ENCODE results near the gene COPS8. TPM values are rescaled to one million over a fixed set of nuclear protein-coding genes. Genes with fewer than 3 reads are reported as not detected.

COPS8 gene
- 10 to 100 TPM; 67.8 to 69.2 TPM for total RNA-seq

DNA sequence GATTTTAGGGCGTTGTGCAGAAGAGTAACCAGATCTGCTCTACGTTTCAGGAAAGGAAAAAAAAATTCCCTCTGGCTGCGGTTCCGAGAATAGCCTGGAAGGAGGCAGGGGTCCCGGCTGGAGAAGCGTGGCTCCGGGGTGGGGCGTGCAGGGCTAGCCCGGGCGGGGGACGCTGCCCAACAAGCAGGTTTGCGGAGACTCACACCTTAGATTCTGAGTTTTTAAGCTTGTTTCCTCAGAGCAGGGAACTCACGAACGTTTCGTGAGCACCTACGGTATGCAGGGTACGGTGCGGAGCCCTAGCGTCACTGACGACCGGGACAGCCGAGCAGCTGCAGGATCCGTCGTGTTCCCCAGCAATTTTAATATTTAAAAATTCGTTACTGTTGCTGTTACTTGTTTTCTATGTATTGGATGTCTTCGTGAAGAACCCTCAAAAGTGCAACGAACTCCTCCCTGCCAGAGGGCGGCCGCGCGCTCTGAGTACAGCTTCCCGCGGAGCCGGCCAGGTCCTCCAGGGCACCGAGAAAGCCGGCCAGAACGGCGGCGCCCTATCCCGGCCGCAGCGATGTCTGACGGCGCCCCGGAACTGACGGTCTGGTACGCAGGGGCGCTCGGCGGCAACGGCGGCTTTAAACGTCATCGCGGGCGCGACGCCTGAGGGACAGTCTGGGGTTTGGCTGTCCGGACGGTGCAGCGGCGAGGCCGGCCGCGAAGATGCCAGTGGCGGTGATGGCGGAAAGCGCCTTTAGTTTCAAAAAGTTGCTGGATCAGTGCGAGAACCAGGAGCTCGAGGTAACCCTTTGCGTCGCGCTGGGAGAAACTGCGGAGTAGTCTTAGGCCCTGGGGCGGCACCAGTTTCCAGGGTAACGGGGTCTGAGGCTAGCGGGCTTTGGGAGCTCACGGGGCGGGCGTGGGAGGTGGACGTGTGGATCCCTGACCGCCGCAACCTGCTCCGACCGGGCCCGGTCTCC is at the start of gene COPS8:
Gene COPS8 (plus strand): TSS at position 642 of the 974 bp plus-strand sequence. CDS start 76 bp downstream, at position 718.
- H3K4me1 Mint-ChIP-seq (ENCODE audit: low read depth), result peaks cover 24% of the 10 kb centered on the region
- DNase-seq, result peak; percentile 93
- H3K36me3 Mint-ChIP-seq (ENCODE audit: low read depth), result peaks cover 3% of the 10 kb centered on the region
- no peaks in the 10 kb centered on the region for H3K9me3 Mint-ChIP-seq
- peak within 1 kb of the TSS; percentile 97 for H3K4me3 Mint-ChIP-seq
- intact Hi-C loops (cut with micrococcal nuclease), result loop anchor here (2.0 to 5.0 kb wide), 2 partner anchors 43 to 347 kb away; no protein-coding TSS in a partner anchor
- peak within 1 kb of the TSS; percentile 89 for H3K27ac Mint-ChIP-seq
- no peaks in the 10 kb centered on the region for H3K27me3 Mint-ChIP-seq (ENCODE audit: low read depth)
- CTCF ChIA-PET, result interaction anchor here (0.5 to 2.1 kb wide), 8 partner anchors 8 to 1300 kb away, joined by 3 to 12 read pairs (median 4); no protein-coding TSS in a partner anchor

- intact Hi-C loops (cut with micrococcal nuclease), result no loop called here
- Mint-ChIP-seq H3K27me3 (ENCODE audit: low read depth) (no peaks in the 10 kb centered on the region), H3K27ac (no peak overlapping the region), H3K36me3 (ENCODE audit: low read depth) (no peaks in the 10 kb centered on the region), H3K9me3 (no peaks in the 10 kb centered on the region), H3K4me1 (ENCODE audit: low read depth) (no peaks in the 10 kb centered on the region), H3K4me3 (no peak overlapping the region)
- DNase-seq, result no peak
- CTCF ChIA-PET, result no interaction called here
Observed at GRCh38 chr2:237039301-237040031, 46.2 kb upstream of the COPS8 start.

- Mint-ChIP-seq H3K4me3 (no peak overlapping the region), H3K36me3 (ENCODE audit: low read depth) (no peaks in the 10 kb centered on the region), H3K27me3 (ENCODE audit: low read depth) (no peaks in the 10 kb centered on the region), H3K9me3 (no peaks in the 10 kb centered on the region), H3K27ac (no peak overlapping the region), H3K4me1 (ENCODE audit: low read depth) (no peaks in the 10 kb centered on the region)
- intact Hi-C loops (cut with micrococcal nuclease), result no loop called here
- CTCF ChIA-PET, result no interaction called here
- DNase-seq, result no peak
Observed at GRCh38 chr2:237041231-237041630, 44.5 kb upstream of the COPS8 start.

DNA sequence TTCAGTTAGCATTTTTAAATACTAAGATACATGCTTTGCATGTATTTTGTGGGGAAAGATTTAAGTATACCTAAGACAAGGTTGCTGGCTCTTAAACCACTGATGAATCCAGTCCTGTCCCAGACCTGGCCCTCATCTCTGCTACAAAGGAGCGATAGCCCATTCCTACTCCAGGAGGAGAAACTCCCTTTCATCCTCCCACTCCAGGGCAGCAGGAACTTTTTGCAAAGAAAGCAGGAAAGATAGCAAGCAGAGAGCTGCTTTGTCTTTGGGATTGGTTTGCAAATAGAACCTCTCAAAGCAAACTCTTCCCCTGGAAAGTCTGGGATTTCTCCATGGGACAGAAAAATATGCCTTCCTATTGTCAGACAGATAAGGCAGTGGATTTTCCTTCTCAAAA is 43.6 kb upstream of the COPS8 start:
- Mint-ChIP-seq H3K27me3 (ENCODE audit: low read depth) (no peaks in the 10 kb centered on the region), H3K4me1 (ENCODE audit: low read depth) (no peaks in the 10 kb centered on the region), H3K36me3 (ENCODE audit: low read depth) (no peaks in the 10 kb centered on the region), H3K9me3 (no peaks in the 10 kb centered on the region), H3K27ac (no peak overlapping the region), H3K4me3 (no peak overlapping the region)
- CTCF ChIA-PET, result no interaction called here
- intact Hi-C loops (cut with micrococcal nuclease), result no loop called here
- no peak for DNase-seq

DNA sequence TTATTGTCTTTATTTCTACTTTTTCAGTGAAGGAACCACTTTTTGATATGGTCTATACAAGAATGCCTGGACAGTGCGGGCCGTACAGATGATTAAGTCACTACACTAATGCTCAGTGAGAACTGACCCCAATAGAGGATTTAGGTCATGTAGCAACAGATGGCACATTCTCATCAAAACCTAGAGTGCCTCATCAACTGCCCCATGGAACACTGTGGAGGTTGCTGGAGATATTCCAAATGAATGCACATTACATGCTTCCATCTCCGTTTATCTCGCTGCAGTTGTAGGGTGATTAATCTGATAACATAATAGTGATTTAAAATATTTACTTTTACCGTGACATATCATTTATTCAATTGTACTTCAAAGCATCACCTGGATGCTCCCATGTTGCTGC is 41.8 kb upstream of the COPS8 start:
- peaks cover 2% of the 10 kb centered on the region for H3K36me3 Mint-ChIP-seq (ENCODE audit: low read depth)
- CTCF ChIA-PET, result no interaction called here
- no peak overlapping the region for H3K27ac Mint-ChIP-seq
- no peaks in the 10 kb centered on the region for H3K4me1 Mint-ChIP-seq (ENCODE audit: low read depth)
- peaks cover 9% of the 10 kb centered on the region for H3K9me3 Mint-ChIP-seq
- DNase-seq, result no peak
- no peaks in the 10 kb centered on the region for H3K27me3 Mint-ChIP-seq (ENCODE audit: low read depth)
- no peak overlapping the region for H3K4me3 Mint-ChIP-seq
- intact Hi-C loops (cut with micrococcal nuclease), result no loop called here

- intact Hi-C loops (cut with micrococcal nuclease), result no loop called here
- CTCF ChIA-PET, result no interaction called here
- H3K4me3 Mint-ChIP-seq, result no peak overlapping the region
- H3K36me3 Mint-ChIP-seq (ENCODE audit: low read depth), result peaks cover 2% of the 10 kb centered on the region
- no peak for DNase-seq
- peaks cover 10% of the 10 kb centered on the region for H3K9me3 Mint-ChIP-seq
- no peak overlapping the region for H3K27ac Mint-ChIP-seq
- H3K27me3 Mint-ChIP-seq (ENCODE audit: low read depth), result no peaks in the 10 kb centered on the region
- no peaks in the 10 kb centered on the region for H3K4me1 Mint-ChIP-seq (ENCODE audit: low read depth)
Observed at GRCh38 chr2:237044281-237044680, 41.4 kb upstream of the COPS8 start.

GRCh38 chr2:237045449-237045848 is 40.2 kb upstream of the COPS8 start:
- Mint-ChIP-seq H3K36me3 (ENCODE audit: low read depth) (peaks cover 2% of the 10 kb centered on the region), H3K9me3 (peaks cover 16% of the 10 kb centered on the region), H3K4me1 (ENCODE audit: low read depth) (no peaks in the 10 kb centered on the region), H3K27me3 (ENCODE audit: low read depth) (no peaks in the 10 kb centered on the region), H3K27ac (no peak overlapping the region), H3K4me3 (no peak overlapping the region)
- CTCF ChIA-PET, result no interaction called here
- intact Hi-C loops (cut with micrococcal nuclease), result no loop called here
- DNase-seq, result no peak

DNA sequence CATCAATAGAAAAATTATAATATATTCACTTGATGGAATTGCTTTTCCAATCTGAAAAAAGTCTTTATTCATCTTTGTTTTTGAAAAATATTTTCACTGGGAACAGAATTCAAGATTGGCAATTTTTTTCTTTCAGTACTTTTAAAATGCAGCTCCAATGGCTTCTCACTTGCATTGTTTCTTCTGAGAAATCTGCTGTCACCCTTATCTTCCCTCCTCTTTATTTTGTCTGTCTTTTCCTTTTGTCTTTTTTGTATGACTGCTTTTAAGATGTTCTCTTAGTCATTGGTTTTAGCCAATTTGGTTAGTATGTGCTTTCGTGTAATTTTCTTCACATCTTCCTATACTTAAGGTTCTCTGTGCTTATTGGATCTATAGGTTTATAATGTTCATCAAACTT is 37.1 kb upstream of the COPS8 start:
- Mint-ChIP-seq H3K27ac (no peak overlapping the region), H3K9me3 (peaks cover 16% of the 10 kb centered on the region), H3K4me3 (no peak overlapping the region), H3K27me3 (ENCODE audit: low read depth) (no peaks in the 10 kb centered on the region), H3K36me3 (ENCODE audit: low read depth) (peaks cover 2% of the 10 kb centered on the region), H3K4me1 (ENCODE audit: low read depth) (no peaks in the 10 kb centered on the region)
- CTCF ChIA-PET, result no interaction called here
- intact Hi-C loops (cut with micrococcal nuclease), result no loop called here
- no peak for DNase-seq

DNA sequence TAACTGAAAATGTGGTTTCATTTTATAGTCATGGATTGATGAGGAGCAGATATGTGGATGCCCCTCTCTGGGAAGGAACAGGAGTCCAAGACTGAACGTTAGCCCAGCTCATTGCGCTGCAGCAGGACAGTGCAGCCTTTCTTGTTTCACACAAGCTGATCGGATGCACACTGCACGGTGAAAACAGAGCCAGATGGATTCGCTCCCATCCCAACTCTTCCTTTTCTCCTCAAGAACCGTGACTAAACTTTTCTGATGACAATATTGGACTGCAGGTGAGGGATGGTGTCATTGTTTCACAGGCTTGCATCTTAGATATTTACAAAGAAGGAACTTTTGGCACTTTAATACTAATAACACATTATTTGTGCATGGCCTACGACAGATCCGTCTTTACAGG is 33.8 kb upstream of the COPS8 start:
- Mint-ChIP-seq H3K4me1 (ENCODE audit: low read depth) (no peaks in the 10 kb centered on the region), H3K27ac (no peak overlapping the region), H3K4me3 (no peak overlapping the region), H3K27me3 (ENCODE audit: low read depth) (no peaks in the 10 kb centered on the region), H3K9me3 (peaks cover 16% of the 10 kb centered on the region), H3K36me3 (ENCODE audit: low read depth) (peaks cover 2% of the 10 kb centered on the region)
- intact Hi-C loops (cut with micrococcal nuclease), result no loop called here
- no peak for DNase-seq
- CTCF ChIA-PET, result no interaction called here

DNA sequence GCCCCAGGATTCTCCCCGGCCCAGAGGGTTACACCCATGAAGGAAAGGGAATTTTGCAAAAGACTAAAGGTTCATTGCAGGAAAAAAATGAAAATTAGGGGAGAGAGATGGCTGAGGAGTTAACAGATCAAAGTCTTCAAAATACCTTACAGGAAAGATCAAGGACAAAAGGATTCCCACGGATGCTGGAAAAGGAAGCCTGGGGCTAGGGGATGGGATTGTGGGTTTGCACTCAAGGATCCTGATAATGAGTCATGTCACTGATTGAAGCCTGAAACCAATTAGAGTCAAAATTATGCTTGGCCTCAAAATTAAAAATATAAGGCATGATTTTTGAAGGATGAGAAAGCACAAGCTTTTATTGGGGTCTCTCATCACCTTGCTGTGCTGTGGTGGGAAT is 32.6 kb upstream of the COPS8 start:
- intact Hi-C loops (cut with micrococcal nuclease), result no loop called here
- CTCF ChIA-PET, result no interaction called here
- H3K36me3 Mint-ChIP-seq (ENCODE audit: low read depth), result peaks cover 2% of the 10 kb centered on the region

GRCh38 chr2:237055386-237056100 is 30.1 kb upstream of the COPS8 start:
- H3K4me1 Mint-ChIP-seq (ENCODE audit: low read depth), result peaks cover 10% of the 10 kb centered on the region
- H3K9me3 Mint-ChIP-seq, result no peaks in the 10 kb centered on the region
- intact Hi-C loops (cut with micrococcal nuclease), result no loop called here
- CTCF ChIA-PET, result no interaction called here
- no peak overlapping the region for H3K4me3 Mint-ChIP-seq
- DNase-seq, result no peak
- H3K27ac Mint-ChIP-seq, result no peak overlapping the region
- no peaks in the 10 kb centered on the region for H3K36me3 Mint-ChIP-seq (ENCODE audit: low read depth)
- no peaks in the 10 kb centered on the region for H3K27me3 Mint-ChIP-seq (ENCODE audit: low read depth)

More for the DNA sequence above, 32.6 kb upstream of the COPS8 start:
- Mint-ChIP-seq H3K4me1 (ENCODE audit: low read depth) (no peaks in the 10 kb centered on the region), H3K27ac (no peak overlapping the region), H3K4me3 (no peak overlapping the region), H3K27me3 (ENCODE audit: low read depth) (no peaks in the 10 kb centered on the region), H3K9me3 (peaks cover 13% of the 10 kb centered on the region)
- DNase-seq, result no peak

DNA sequence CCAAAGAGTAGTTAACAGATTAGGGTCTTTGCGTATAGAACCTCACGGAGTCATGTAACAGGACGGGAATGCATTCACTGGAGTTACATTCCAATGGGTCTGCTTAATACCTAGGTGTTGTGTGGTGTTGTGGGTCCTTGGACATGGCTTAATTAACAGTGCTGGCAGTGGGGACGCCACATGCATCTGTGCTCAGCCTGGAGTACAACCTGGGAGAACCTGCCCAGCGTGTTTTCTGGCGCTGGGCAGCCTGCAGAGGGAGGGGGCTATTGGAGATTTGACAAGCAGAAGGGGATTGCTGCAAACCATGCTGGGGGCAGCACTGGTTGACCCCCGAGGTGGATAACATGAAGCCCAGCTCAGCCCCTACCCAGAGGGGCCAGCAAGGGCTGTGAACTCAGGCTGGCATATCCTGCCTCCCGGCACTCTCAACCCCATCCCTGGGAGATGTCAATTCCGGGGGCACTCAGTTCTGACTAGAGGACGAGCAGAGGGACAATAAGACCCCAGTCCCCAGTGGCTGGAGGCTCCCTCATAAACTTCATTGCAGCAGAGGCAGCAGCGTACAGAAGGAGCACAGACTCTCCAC is 29.3 kb upstream of the COPS8 start:
- Mint-ChIP-seq H3K9me3 (no peaks in the 10 kb centered on the region), H3K4me1 (ENCODE audit: low read depth) (peaks cover 13% of the 10 kb centered on the region), H3K27me3 (ENCODE audit: low read depth) (no peaks in the 10 kb centered on the region), H3K4me3 (no peak overlapping the region), H3K36me3 (ENCODE audit: low read depth) (no peaks in the 10 kb centered on the region), H3K27ac (no peak overlapping the region)
- DNase-seq, result no peak
- CTCF ChIA-PET, result no interaction called here
- intact Hi-C loops (cut with micrococcal nuclease), result no loop called here
